Colonic mucosa (tissue), 4 donors: ENCODE measurements around the gene KCNJ4. TPM values are rescaled to one million over a fixed set of nuclear protein-coding genes. Genes with fewer than 3 reads are reported as not detected.
"Not testable (repeated sequence)": the region's sequence is repeated elsewhere in the genome, so short reads cannot be mapped to it uniquely, and the experiment has no call there.

Experiments used
- DNase-seq: peaks from one replicate; pipeline ENCODE4 v3.0.0-alpha.2; 2020
- H3K27ac ChIP-seq: fragments of 200-600 bp; one replicate; pipeline ENCODE4 v1.8.0; 2021
- H3K27me3 ChIP-seq: fragments of 200-600 bp; one replicate; pipeline ENCODE4 v1.8.0; 2021
- H3K36me3 ChIP-seq: fragments of 200-600 bp; one replicate; pipeline ENCODE4 v1.8.0; 2021
- H3K4me1 ChIP-seq: fragments of 200-600 bp; one replicate; pipeline ENCODE4 v1.8.0; 2021; ENCODE audit warnings: mild to moderate bottlenecking
- H3K4me3 ChIP-seq: fragments of 200-600 bp; one replicate; pipeline ENCODE4 v1.8.0; 2021
- H3K9ac ChIP-seq, 2 donors: one replicate each; pipeline ENCODE4 v1.7.0; 2013; ENCODE audit warnings: control low read depth in 2 of 2, low read depth in 2 of 2, low read length in 2 of 2
- H3K9me3 ChIP-seq: fragments of 200-600 bp; one replicate; pipeline ENCODE4 v1.8.0; 2021
- CTCF ChIP-seq: fragments of 200-600 bp; IDR thresholded peaks from one replicate; pipeline ENCODE4 v1.8.0; 2022; ENCODE audit warnings: antibody characterized with exemption, mild to moderate bottlenecking
- intact Hi-C: fragments of 100-400 bp; cut with DNase I; formaldehyde crosslinking; loops from one replicate; pipeline ENCODE4 v1.14.1; 2022
- total RNA-seq, 2 donors: library from RNA; stranded (reverse); fragmentation: NEBNext Ultra II Directional in 1 of 2; extraction: Animal tissue kit (Norgen Biotek cat#: 25700) in 1 of 2; gene quantifications; one replicate each; pipeline ENCODE4 v1.2.1, GENCODE V29; 2021
- donor health status: healthy.
- donor health status: DM: no; HTN: no; CAD: no.
- donor health status: DM: no; HTN: no; CAD: no.

The KCNJ4 gene
- total RNA-seq, 2 donors from 2014 or later = not detected

GRCh38 chr22:38412435-38413084 is 42.4 kb downstream of the KCNJ4 start:
- Histone ChIP-seq H3K4me1 (peaks cover 8% of the 10 kb centered on the region), H3K27ac (no peak overlapping the region), H3K27me3 (no peaks in the 10 kb centered on the region), H3K9ac (peak overlapping the region in 1 of 2 donors; percentile 9), H3K9me3 (no peaks in the 10 kb centered on the region), H3K4me3 (peak overlapping the region; percentile 19), H3K36me3 (no peaks in the 10 kb centered on the region)
- peak; percentile 65 for TF ChIP-seq CTCF
- intact Hi-C loops = no loop called here
- peak; percentile 51 for DNase-seq

GRCh38 chr22:38411016-38411415 is 44.0 kb downstream of the KCNJ4 start:
- Histone ChIP-seq H3K36me3 (no peaks in the 10 kb centered on the region), H3K9me3 (no peaks in the 10 kb centered on the region), H3K27ac (no peak overlapping the region), H3K4me1 (peaks cover 8% of the 10 kb centered on the region), H3K9ac (no peak overlapping the region), H3K27me3 (no peaks in the 10 kb centered on the region), H3K4me3 (no peak overlapping the region)
- intact Hi-C loops = no loop called here
- TF ChIP-seq CTCF = no peak
- DNase-seq = peak; percentile 2

GRCh38 chr22:38409916-38410315 is 45.1 kb downstream of the KCNJ4 start:
- H3K9ac ChIP-seq, H3K27me3 ChIP-seq, H3K4me3 ChIP-seq, H3K9me3 ChIP-seq, H3K36me3 ChIP-seq, intact Hi-C loops, H3K4me1 ChIP-seq, H3K27ac ChIP-seq, DNase-seq: not testable (repeated sequence)

- no peak for TF ChIP-seq CTCF
- Histone ChIP-seq H3K9ac (no peak overlapping the region), H3K27ac (no peak overlapping the region), H3K36me3 (no peaks in the 10 kb centered on the region), H3K27me3 (no peaks in the 10 kb centered on the region), H3K9me3 (no peaks in the 10 kb centered on the region), H3K4me1 (no peaks in the 10 kb centered on the region), H3K4me3 (no peak overlapping the region)
- no peak for DNase-seq
- intact Hi-C loops = no loop called here
Observed at GRCh38 chr22:38406617-38407016, 48.4 kb downstream of the KCNJ4 start.

GRCh38 chr22:38404419-38404818 is 50.6 kb downstream of the KCNJ4 start:
- Histone ChIP-seq H3K27me3 (no peaks in the 10 kb centered on the region), H3K4me3 (no peak overlapping the region), H3K27ac (no peak overlapping the region), H3K36me3 (no peaks in the 10 kb centered on the region), H3K9ac (no peak overlapping the region), H3K9me3 (no peaks in the 10 kb centered on the region), H3K4me1 (no peaks in the 10 kb centered on the region)
- DNase-seq = no peak
- TF ChIP-seq CTCF = no peak
- intact Hi-C loops = no loop called here

GRCh38 chr22:38403812-38404211 is 51.2 kb downstream of the KCNJ4 start:
- Histone ChIP-seq H3K36me3 (no peaks in the 10 kb centered on the region), H3K9me3 (no peaks in the 10 kb centered on the region), H3K27me3 (no peaks in the 10 kb centered on the region), H3K27ac (no peak overlapping the region), H3K9ac (no peak overlapping the region), H3K4me1 (no peaks in the 10 kb centered on the region), H3K4me3 (no peak overlapping the region)
- no peak for DNase-seq
- no peak for TF ChIP-seq CTCF
- intact Hi-C loops = no loop called here
